WTC11 (cell line): ENCODE data around the gene HES3. TPM values are rescaled to one million over a fixed set of nuclear protein-coding genes. Genes with fewer than 3 reads are reported as not detected.

Source experiments
- ATAC-seq: fragments of 200-7000 bp; cut with Tn5 transposase; 2 replicates; pipeline ENCODE4 v1.10.0; 2021; ENCODE audit warnings: mild to moderate bottlenecking, moderate library complexity
- CTCF ChIA-PET: fragments of 300-600 bp; sonication (Branson Sonifier 250); formaldehyde crosslinking; loops from one replicate; lab custom pipeline; 2021; ENCODE audit warnings: antibody characterized with exemption; lab: Charles Lee
- POLR2A ChIA-PET: fragments of 350-600 bp; sonication (Branson Sonifier 250); formaldehyde crosslinking; loops from one replicate; lab custom pipeline; 2021; ENCODE audit warnings: antibody characterized with exemption; lab: Charles Lee
- DNase-seq: peaks from one replicate; pipeline ENCODE4 v3.0.0; 2021; ENCODE audit warnings: low spot score
- H3K27ac Mint-ChIP-seq: 2 replicates; pipeline ENCODE4 v1.8.0; 2021; ENCODE audit warnings: mixed read lengths
- H3K27me3 Mint-ChIP-seq: 2 replicates; pipeline ENCODE4 v1.8.0; 2021; ENCODE audit warnings: low read depth, mild to moderate bottlenecking, moderate library complexity, mixed read lengths
- H3K36me3 Mint-ChIP-seq: 2 replicates; pipeline ENCODE4 v1.8.0; 2021; ENCODE audit warnings: mixed read lengths
- H3K4me1 Mint-ChIP-seq: 2 replicates; pipeline ENCODE4 v1.8.0; 2022; ENCODE audit warnings: mixed read lengths
- H3K4me3 Mint-ChIP-seq: 2 replicates; pipeline ENCODE4 v1.8.0; 2021; ENCODE audit warnings: mild to moderate bottlenecking, moderate library complexity, mixed read lengths
- H3K9me3 Mint-ChIP-seq: 2 replicates; pipeline ENCODE4 v1.8.0; 2021; ENCODE audit warnings: mixed read lengths
- AR ChIP-seq: fragments of 250-450 bp; sonication (Bioruptor Pico); IDR thresholded peaks from 2 replicates; pipeline ENCODE4 v1.9.0; 2021; ENCODE audit warnings: mild to moderate bottlenecking
- ATF3 ChIP-seq: sonication (generic); formaldehyde crosslinking; conservative IDR thresholded peaks from 2 replicates; pipeline ENCODE4 v1.8.1; 2022; ENCODE audit warnings: mild to moderate bottlenecking, missing genetic modification reagents
- ATF6 ChIP-seq: sonication (generic); formaldehyde crosslinking; IDR thresholded peaks from 2 replicates; pipeline ENCODE4 v1.8.1; 2023; ENCODE audit warnings: mild to moderate bottlenecking, missing genetic modification reagents
- ERG ChIP-seq: fragments of 250-450 bp; sonication (Bioruptor Pico); IDR thresholded peaks from 2 replicates; pipeline ENCODE4 v1.8.0; 2021; ENCODE audit warnings: mild to moderate bottlenecking
- ESRRA ChIP-seq: sonication (generic); formaldehyde crosslinking; IDR thresholded peaks from 2 replicates; pipeline ENCODE4 v1.8.1; 2022; ENCODE audit warnings: mild to moderate bottlenecking, missing genetic modification reagents, borderline replicate concordance
- FOXJ3 ChIP-seq: sonication (generic); formaldehyde crosslinking; IDR thresholded peaks from 2 replicates; pipeline ENCODE4 v1.9.0; 2021; ENCODE audit warnings: missing genetic modification reagents, mild to moderate bottlenecking, borderline replicate concordance
- FOXK1 ChIP-seq: sonication (generic); formaldehyde crosslinking; IDR thresholded peaks from 2 replicates; pipeline ENCODE4 v1.8.0; 2022; ENCODE audit warnings: mild to moderate bottlenecking, moderate library complexity, missing genetic modification reagents
- GTF2I ChIP-seq: fragments of 250-450 bp; sonication (Bioruptor Pico); conservative IDR thresholded peaks from 2 replicates; pipeline ENCODE4 v1.4.0; 2021; ENCODE audit warnings: mild to moderate bottlenecking
- JAZF1 ChIP-seq: fragments of 250-450 bp; sonication (Bioruptor Pico); IDR thresholded peaks from 2 replicates; pipeline ENCODE4 v1.9.0; 2021; ENCODE audit warnings: moderate library complexity, mild to moderate bottlenecking, inconsistent platforms
- JUN ChIP-seq: sonication (generic); formaldehyde crosslinking; IDR thresholded peaks from 2 replicates; pipeline ENCODE4 v1.8.0; 2023; ENCODE audit warnings: mild to moderate bottlenecking, missing genetic modification reagents
- NR1H2 ChIP-seq: sonication (generic); formaldehyde crosslinking; IDR thresholded peaks from 2 replicates; pipeline ENCODE4 v1.9.0; 2021; ENCODE audit warnings: mild to moderate bottlenecking, moderate library complexity, missing genetic modification reagents
- PRDM15 ChIP-seq: sonication (generic); formaldehyde crosslinking; IDR thresholded peaks from 2 replicates; pipeline ENCODE4 v1.8.0; 2022; ENCODE audit warnings: missing genetic modification reagents
- TEAD1 ChIP-seq: sonication (generic); formaldehyde crosslinking; IDR thresholded peaks from 2 replicates; pipeline ENCODE4 v1.8.0; 2022; ENCODE audit warnings: mild to moderate bottlenecking, missing genetic modification reagents
- ZNF219 ChIP-seq: sonication (generic); formaldehyde crosslinking; IDR thresholded peaks from 2 replicates; pipeline ENCODE4 v1.8.0; 2023; ENCODE audit warnings: missing genetic modification reagents, mild to moderate bottlenecking, borderline replicate concordance
- ZNF232 ChIP-seq: sonication (generic); formaldehyde crosslinking; IDR thresholded peaks from 2 replicates; pipeline ENCODE4 v1.8.0; 2022; ENCODE audit warnings: mild to moderate bottlenecking, missing genetic modification reagents
- ZNF671 ChIP-seq: fragments of 250-450 bp; sonication (Bioruptor Pico); IDR thresholded peaks from 2 replicates; pipeline ENCODE4 v1.8.0; 2021; ENCODE audit warnings: mild to moderate bottlenecking
- total RNA-seq: library from RNA; stranded (reverse); gene quantifications from 3 replicates; pipeline ENCODE4 v1.2.3, GENCODE V29; 2021
- TF ChIP-seq, protein P1 (sequence below): sonication (generic); formaldehyde crosslinking; IDR thresholded peaks from 2 replicates; pipeline ENCODE4 v1.8.1; 2022; ENCODE audit warnings: mild to moderate bottlenecking, moderate library complexity, missing genetic modification reagents
- TF ChIP-seq, protein P2 (sequence below): sonication (generic); formaldehyde crosslinking; IDR thresholded peaks from 2 replicates; pipeline ENCODE4 v1.8.1; 2022; ENCODE audit warnings: low read depth, missing genetic modification reagents, borderline replicate concordance
- TF ChIP-seq, protein P3 (sequence below): sonication (generic); formaldehyde crosslinking; IDR thresholded peaks from 2 replicates; pipeline ENCODE4 v1.8.1; 2023; ENCODE audit warnings: mild to moderate bottlenecking, moderate library complexity, missing genetic modification reagents

The HES3 gene
- total RNA-seq, 1 experiment from 2014 or later = 74.7 TPM

DNA sequence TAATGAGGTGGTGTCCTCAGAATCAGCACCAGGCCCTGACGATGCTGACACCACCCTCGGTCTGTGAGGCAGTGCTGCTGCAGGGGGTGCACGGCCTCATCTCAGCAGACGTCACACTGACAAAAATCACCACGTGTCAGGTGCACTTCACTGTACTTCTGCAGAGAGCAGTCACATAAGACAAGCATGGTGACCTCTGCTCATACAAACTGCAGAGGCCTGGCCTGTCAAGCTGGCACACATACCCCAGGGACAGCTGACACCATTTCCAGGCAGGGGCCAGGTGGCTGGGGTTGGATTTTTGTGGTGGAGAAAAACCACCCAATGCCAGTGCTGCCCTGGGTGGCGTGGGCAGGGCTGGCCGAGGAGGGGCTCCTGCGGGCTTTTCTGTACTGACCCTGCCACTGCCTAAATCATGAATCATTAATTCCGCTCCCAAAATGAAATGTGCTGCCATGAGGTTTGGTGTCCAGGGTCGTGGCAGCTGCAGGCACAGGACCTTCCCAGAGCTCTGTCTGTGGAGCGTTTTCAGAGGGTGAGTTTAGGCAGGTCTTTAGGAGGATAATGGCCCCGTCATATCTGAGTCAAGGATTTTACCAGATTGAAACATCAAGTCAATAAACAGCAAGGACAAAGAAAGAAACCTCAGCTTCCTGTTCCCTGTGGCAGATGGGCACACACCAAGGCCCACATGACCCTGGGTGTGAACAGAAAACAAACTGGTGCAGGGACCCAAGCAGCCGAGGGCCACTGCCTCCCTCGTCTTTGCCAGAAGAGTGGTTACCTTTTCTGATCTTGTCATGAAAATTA is 50.3 kb downstream of the HES3 start (continued):
- TF ChIP-seq AR (CRISPR knock-in tag) (no peak), NR1H2 (CRISPR knock-in tag) (no peak), FOXJ3 (CRISPR knock-in tag) (no peak), GTF2I (CRISPR knock-in tag) (no peak), ZNF232 (CRISPR knock-in tag) (no peak), PRDM15 (no peak), ZNF219 (no peak)

DNA sequence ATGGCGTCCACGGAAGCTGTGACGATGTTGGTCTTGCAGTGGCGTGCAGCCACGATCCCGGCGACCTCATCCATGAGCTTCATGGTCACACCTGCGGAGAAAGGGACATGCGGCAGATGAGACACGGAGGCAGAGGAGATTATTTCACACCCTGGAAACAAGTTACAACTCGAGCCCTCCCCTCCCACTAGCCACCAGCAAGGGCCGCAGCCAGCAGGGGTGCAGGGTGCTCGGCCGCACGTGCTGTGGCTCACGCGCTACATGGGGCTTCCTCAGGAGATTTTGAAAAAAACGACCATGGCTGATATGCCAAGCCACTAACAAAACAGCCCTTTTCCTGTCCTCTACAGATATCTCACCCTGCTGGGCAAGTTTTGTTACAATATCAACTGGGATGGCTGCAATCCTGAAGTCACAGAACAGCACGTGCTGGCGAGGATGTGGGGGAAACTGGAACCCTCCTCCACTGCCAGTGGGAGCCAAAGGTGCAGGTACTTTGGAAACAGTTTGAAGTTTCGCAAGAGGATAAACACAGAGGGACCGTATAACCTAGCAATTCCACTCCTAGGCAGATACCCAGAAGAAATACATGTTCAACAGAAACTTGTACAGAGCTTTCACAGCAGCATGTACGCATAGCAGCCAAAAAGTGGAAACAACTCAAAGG is 51.0 kb downstream of the HES3 start:
- TF ChIP-seq ATF3 = no peak
- TF ChIP-seq FOXK1 (CRISPR knock-in tag) = no peak
- no peak for TF ChIP-seq TEAD1
- no peak for TF ChIP-seq ERG (CRISPR knock-in tag)
- TF ChIP-seq JAZF1 (CRISPR knock-in tag) = no peak
- no peak for TF ChIP-seq JUN
- no peak for TF ChIP-seq ESRRA (CRISPR knock-in tag)
- TF ChIP-seq, protein P1, sequence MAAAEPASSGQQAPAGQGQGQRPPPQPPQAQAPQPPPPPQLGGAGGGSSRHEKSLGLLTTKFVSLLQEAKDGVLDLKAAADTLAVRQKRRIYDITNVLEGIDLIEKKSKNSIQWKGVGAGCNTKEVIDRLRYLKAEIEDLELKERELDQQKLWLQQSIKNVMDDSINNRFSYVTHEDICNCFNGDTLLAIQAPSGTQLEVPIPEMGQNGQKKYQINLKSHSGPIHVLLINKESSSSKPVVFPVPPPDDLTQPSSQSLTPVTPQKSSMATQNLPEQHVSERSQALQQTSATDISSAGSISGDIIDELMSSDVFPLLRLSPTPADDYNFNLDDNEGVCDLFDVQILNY (CRISPR knock-in tag) = no peak
- no peak for TF ChIP-seq ATF6 (CRISPR knock-in tag)
- TF ChIP-seq, protein P2, sequence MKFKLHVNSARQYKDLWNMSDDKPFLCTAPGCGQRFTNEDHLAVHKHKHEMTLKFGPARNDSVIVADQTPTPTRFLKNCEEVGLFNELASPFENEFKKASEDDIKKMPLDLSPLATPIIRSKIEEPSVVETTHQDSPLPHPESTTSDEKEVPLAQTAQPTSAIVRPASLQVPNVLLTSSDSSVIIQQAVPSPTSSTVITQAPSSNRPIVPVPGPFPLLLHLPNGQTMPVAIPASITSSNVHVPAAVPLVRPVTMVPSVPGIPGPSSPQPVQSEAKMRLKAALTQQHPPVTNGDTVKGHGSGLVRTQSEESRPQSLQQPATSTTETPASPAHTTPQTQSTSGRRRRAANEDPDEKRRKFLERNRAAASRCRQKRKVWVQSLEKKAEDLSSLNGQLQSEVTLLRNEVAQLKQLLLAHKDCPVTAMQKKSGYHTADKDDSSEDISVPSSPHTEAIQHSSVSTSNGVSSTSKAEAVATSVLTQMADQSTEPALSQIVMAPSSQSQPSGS (CRISPR knock-in tag) = no peak
- TF ChIP-seq, protein P3, sequence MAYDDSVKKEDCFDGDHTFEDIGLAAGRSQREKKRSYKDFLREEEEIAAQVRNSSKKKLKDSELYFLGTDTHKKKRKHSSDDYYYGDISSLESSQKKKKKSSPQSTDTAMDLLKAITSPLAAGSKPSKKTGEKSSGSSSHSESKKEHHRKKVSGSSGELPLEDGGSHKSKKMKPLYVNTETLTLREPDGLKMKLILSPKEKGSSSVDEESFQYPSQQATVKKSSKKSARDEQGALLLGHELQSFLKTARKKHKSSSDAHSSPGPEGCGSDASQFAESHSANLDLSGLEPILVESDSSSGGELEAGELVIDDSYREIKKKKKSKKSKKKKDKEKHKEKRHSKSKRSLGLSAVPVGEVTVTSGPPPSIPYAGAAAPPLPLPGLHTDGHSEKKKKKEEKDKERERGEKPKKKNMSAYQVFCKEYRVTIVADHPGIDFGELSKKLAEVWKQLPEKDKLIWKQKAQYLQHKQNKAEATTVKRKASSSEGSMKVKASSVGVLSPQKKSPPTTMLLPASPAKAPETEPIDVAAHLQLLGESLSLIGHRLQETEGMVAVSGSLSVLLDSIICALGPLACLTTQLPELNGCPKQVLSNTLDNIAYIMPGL (CRISPR knock-in tag) = no peak
- TF ChIP-seq ZNF671 (CRISPR knock-in tag) = no peak
- DNase-seq (no peak), ATAC-seq (no peak)
- Mint-ChIP-seq H3K27me3 (no peaks in the 10 kb centered on the region), H3K9me3 (no peaks in the 10 kb centered on the region), H3K4me1 (no peaks in the 10 kb centered on the region), H3K4me3 (no peak overlapping the region), H3K27ac (peak overlapping the region; percentile 84), H3K36me3 (peaks cover 16% of the 10 kb centered on the region)
- POLR2A ChIA-PET = no interaction called here
- CTCF ChIA-PET = interaction anchor here (0.9 kb wide), 1 partner anchor 143 kb away, joined by 3 read pairs; no protein-coding TSS in a partner anchor
